COR-L47 (cell line): ENCODE measurements around the gene SLC26A8.
"Not testable (repeated sequence)": the region's sequence is repeated elsewhere in the genome, so short reads cannot be mapped to it uniquely, and the experiment has no call there.

Experiments
- DNase-seq: peaks from one replicate; lab custom pipeline; 2025; lab: John Stamatoyannopoulos, UW

Gene SLC26A8

DNA sequence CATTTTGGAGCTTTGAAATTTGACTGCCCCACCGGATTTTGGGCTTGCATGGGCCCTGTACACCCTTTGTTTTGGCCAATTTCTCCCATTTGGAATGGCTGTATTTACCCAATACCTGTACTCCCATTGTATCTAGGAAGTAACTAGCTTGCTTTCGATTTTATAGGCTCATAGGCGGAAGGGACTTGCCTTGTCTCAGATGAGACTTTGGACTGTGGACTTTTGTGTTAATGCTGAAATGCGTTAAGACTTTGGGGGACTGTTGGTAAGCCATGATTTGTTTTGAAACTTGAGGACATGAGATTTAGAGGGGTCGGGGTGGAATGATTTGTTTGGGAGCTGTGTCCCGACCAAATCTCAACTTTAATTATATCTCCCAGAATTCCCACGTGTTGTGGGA, 83.3 kb downstream of the SLC26A8 start:
- not testable (repeated sequence) for DNase-seq

DNA sequence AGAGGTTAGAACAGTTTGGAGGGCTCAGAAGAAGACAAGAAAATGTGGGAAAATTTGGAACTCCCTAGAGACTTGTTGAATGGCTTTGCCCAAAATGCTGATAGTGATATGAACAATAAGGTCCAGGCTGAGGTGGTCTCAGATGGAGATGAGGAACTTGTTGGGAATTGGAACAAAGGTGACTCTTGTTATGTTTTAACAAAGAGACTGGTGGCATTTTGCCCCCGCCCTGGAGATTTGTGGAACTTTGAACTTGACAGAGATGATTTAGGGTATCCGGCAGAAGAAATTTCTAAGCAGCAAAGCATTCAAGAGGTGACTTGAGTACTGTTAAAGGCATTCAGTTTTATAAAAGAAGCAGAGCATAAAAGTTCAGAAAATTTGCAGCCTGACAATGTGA, 84.4 kb downstream of the SLC26A8 start:
- not testable (repeated sequence) for DNase-seq

GRCh38 chr6:35939259-35939658, 85.2 kb downstream of the SLC26A8 start:
- not testable (repeated sequence) for DNase-seq

DNA sequence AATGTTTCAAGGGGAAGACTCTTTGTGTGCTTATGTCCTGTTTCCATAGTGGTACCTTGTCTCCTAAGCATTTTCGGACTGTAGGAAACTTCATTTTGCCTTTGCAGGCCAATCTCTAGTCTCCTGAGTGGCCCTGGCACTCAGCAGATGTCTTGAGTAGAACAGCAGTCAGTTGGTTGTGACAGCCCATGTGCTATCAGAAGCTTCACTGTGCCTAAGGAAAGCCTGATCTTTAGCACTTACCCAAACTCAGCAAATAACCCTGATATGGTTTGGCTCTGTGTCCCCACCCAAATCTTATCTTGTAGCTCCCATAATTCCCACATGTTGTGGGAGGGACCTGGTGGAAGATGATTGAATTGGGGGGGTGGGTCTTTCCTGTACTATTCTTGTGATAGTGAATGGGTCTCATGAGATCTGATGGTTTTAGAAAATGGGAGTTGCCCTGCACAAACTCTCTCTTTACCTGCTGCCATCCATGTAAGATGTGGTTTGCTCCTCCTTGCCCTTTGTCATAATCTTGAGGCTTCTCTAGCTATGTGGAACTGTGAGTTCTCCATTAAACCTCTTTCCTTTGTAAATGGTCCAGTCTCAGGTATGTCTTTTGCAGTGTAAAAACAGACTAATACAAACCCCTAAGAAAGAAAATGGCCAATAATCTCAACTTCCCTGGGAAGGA, 87.6 kb downstream of the SLC26A8 start:
- no peak for DNase-seq

DNA sequence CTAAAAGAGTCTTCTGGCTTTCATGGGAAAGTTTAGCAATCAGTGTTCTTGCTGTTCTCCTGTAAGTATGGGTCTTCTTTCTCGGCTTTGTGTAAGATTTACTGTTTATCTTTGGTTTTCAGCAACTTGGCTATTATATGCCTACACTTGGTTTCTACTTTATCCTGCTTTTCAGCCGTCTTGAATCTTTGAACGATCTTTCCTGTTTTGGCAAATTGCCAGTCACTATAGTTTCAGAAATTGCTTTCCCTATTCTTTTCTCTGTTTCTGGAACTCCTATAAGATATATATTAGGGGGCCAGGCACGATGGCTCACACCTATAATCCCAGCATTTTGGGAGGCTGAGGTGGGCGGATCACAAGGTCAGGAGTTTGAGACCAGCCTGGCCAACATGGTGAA, 89.0 kb downstream of the SLC26A8 start:
- DNase-seq: no peak

- DNase-seq: no peak
Observed at GRCh38 chr6:35933844-35934243, 90.6 kb downstream of the SLC26A8 start.

DNA sequence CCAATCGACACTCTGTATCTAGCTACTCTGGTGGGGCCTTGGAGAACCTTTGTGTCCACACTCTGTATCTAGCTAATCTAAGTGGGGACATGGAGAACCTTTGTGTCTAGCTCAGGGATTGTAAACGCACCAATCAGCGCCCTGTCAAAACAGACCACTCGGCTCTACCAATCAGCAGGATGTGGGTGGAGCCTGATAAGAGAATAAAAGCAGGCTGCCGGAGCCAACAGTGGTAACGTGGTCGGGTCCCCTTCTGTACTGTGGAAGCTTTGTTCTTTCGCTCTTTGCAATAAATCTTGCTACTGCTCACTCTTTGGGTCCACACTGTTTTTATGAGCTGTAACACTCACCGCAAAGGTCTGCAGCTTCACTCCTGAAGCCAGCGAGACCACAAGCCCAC, 92.6 kb downstream of the SLC26A8 start:
- DNase-seq: not testable (repeated sequence)

DNA sequence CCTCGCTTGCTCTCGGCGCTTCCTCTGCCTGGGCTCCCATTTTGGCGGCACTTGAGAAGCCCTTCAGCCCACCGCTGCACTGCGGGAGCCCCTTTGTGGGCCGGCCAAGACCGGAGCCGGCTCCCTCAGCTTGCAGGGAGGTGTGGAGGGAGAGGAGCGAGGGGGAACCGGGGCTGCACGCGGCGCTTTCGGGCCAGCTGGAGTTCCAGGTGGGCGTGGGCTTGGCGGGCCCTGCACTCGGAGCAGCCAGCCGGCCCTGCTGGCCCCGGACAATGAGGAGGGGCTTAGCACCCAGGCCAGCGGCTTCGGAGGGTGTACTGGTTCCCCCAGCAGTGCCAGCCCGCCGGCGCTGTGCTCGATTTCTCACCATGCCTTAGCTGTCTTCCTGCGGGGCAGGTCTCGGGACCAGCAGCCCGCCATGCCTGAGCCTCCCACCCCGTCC, 93.3 kb downstream of the SLC26A8 start:
- no peak for DNase-seq

DNA sequence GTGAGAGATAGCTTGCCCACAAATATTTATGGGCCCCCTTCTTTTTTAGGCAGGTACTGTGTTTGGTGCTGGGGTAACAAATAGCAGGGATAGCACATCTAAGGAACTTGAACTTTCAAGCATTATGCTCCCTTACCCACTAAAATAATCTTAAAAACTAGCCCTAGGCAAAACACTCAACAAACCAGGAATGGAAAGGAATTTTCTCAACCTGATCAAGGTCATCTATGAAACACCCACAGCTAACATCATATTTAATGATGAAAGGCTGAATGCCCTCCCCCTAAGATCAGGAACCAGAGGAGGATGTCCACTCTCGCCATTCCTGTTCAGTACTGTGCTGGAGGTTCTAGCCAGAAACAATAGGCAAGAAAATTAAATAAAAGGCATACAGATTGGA, 94.8 kb downstream of the SLC26A8 start:
- no peak for DNase-seq

DNA sequence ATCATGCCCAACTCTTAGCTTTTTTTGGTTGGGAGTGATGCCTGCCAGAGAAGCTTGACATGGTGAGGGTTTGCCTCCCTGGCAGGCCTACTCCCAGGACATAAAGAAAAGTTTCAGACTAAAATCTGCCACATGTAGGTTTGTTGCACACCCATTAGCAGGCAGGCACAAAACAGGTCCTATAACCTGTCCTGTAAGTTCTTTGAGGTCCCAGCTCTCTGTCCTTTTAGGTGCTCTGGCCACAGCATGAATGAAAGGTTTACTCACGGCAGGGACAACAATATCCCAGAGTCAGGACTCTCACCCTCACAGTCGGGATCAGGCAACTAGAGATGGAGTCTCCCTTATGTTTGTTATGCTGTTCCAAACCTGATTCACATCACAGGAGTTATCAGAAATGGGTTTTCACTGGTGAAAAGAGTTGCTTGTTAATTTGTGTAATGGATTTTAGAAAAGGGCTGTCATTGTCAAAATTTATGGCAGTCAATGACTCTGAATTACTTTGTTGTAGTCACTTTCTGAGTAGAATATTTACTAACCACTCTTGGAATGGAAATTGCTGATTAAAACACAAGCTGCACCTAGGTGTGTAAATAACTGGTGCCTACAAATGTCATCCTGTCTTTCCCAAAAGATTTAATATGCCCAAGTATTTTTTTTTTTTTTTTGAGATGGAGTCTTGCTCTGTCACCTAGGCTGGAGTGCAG, 97.8 kb downstream of the SLC26A8 start:
- DNase-seq: no peak

GRCh38 chr6:35925961-35926360, 98.5 kb downstream of the SLC26A8 start:
- DNase-seq: no peak

DNA sequence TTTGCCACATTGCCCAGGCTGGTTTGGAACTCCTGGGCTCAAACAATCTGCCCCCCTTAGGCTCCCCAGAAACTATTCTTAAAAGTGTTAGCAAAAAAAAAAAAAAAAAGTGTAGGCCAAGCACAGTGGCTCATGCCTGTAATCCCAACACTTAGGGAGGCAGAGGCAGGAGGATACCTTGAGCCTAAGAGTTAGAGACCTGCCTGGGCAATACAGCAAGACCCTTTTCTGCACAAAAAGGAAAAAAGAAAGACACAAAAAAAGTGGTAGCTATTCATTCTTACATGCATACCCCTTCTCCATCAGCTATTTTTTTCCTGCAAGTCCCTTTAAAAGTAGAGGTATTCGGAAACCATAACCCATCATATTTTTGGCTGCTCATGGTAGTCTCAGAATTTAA, 100.3 kb downstream of the SLC26A8 start:
- DNase-seq: no peak

- DNase-seq: no peak
Observed at GRCh38 chr6:35922139-35922554, 102.3 kb downstream of the SLC26A8 start.

- peak; percentile 90 for DNase-seq
Observed at GRCh38 chr6:35920793-35921732, 103.4 kb downstream of the SLC26A8 start, which contains the start of gene SRPK1. TSS of gene SRPK1 (minus strand) at chr6:35921098. CDS start at chr6:35921056, 42 bp downstream.

- peak; percentile 26 for DNase-seq
Observed at GRCh38 chr6:35919827-35920751, 104.4 kb downstream of the SLC26A8 start.

GRCh38 chr6:35919085-35919826, 105.2 kb downstream of the SLC26A8 start:
- DNase-seq: no peak

GRCh38 chr6:35916893-35917292, 107.5 kb downstream of the SLC26A8 start:
- not testable (repeated sequence) for DNase-seq

DNA sequence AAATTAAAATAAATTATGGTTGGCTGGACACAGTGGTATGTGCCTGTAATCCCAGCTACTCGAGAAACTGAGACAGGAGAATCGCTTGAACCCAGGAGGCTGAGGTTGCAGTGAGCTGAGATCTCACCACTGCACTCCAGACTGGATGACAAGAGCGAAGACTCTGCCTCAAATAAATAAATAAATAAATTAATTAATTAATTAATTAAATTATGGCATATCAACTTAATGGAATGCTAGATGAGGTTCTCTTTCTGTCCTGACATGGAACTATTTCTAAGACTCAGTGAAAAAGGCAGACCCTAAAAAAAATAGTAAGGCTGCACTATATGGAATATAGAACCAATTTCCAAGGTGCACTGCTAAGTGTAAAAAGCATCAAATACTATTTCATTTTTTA, 108.4 kb downstream of the SLC26A8 start:
- no peak for DNase-seq

GRCh38 chr6:35914536-35914935, 109.9 kb downstream of the SLC26A8 start:
- DNase-seq: no peak

DNA sequence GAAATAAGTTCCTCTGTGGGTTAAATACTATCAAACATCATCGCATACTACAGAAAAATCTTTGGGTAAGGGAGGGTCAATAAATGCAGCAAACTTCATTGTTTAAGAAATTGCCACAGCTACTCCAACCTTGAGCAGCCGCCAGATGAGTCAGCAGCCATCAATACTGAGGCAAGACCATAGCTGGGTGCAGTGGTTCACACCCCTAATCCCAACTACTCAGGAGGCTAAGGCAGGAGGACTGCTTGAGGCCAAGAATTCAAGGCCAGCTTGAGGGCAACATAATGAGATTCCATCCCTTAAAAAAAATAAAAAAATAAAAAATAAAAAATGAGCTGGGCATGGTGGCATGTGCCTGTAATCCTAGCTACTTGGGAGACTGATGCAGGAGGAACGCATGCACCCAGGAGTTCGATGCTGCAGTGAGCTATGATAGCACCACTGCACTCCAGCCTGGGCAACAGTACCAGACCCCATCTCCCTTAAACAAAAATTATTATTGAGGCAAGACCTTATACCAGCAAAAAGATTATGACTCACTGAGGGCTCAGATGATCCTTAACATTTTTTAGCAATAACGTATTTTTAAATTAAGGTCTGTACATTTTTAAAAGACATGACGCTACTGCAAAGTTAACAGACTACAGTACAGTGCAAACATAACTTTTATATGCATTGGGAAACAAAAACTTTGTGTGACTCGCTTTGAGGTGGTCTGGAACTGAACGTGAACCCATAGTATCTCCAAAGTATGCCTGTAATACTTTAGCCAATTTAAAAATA, 112.4 kb downstream of the SLC26A8 start:
- DNase-seq: no peak
